Glutamatergic neuron (in vitro differentiated cells): Measurements from ENCODE around the gene XYLT1. TPM values are rescaled to one million over a fixed set of nuclear protein-coding genes. Genes with fewer than 3 reads are reported as not detected.

Experiments
- DNase-seq: peaks from one replicate; pipeline ENCODE4 v3.0.0; 2022
- H3K27ac Mint-ChIP-seq: one replicate; pipeline ENCODE4 v1.8.0; 2020; ENCODE audit warnings: mild to moderate bottlenecking, mixed read lengths, inconsistent platforms; ENCODE audit not compliant: unreplicated experiment
- H3K27me3 Mint-ChIP-seq: one replicate; pipeline ENCODE4 v1.8.0; 2020; ENCODE audit warnings: mild to moderate bottlenecking, moderate library complexity, mixed read lengths, inconsistent platforms; ENCODE audit not compliant: unreplicated experiment
- H3K36me3 Mint-ChIP-seq: one replicate; pipeline ENCODE4 v1.8.0; 2020; ENCODE audit warnings: mild to moderate bottlenecking, mixed read lengths, inconsistent platforms; ENCODE audit not compliant: unreplicated experiment
- H3K4me1 Mint-ChIP-seq: one replicate; pipeline ENCODE4 v1.8.0; 2020; ENCODE audit warnings: mild to moderate bottlenecking, low read depth, mixed read lengths, inconsistent platforms; ENCODE audit not compliant: unreplicated experiment
- H3K4me3 Mint-ChIP-seq: one replicate; pipeline ENCODE4 v1.8.0; 2020; ENCODE audit warnings: mild to moderate bottlenecking, mixed read lengths, inconsistent platforms; ENCODE audit not compliant: unreplicated experiment
- H3K9me3 Mint-ChIP-seq: one replicate; pipeline ENCODE4 v1.8.0; 2020; ENCODE audit warnings: mild to moderate bottlenecking, moderate library complexity, mixed read lengths, inconsistent platforms; ENCODE audit not compliant: unreplicated experiment
- total RNA-seq: library from RNA; stranded (reverse); fragmentation: NEBNext Ultra II Directional; extraction: Animal tissue kit (Norgen Biotek cat#: 25700); gene quantifications from one replicate; pipeline ENCODE4 v1.2.1, GENCODE V29; 2021; ENCODE audit not compliant: unreplicated experiment
- TF ChIP-seq, protein P1 (sequence below): fragments of 200-600 bp; sonication (generic); IDR thresholded peaks from one replicate; pipeline ENCODE4 v1.5.0; 2021; ENCODE audit not compliant: partially characterized antibody, unreplicated experiment

XYLT1 gene
- total RNA-seq, 1 donor from 2014 or later = 18.4 TPM

- Mint-ChIP-seq H3K4me3 (no peak overlapping the region), H3K9me3 (no peaks in the 10 kb centered on the region), H3K36me3 (no peaks in the 10 kb centered on the region), H3K27ac (no peak overlapping the region), H3K4me1 (peaks cover 14% of the 10 kb centered on the region), H3K27me3 (no peaks in the 10 kb centered on the region)
- DNase-seq = no peak
- TF ChIP-seq, protein P1, sequence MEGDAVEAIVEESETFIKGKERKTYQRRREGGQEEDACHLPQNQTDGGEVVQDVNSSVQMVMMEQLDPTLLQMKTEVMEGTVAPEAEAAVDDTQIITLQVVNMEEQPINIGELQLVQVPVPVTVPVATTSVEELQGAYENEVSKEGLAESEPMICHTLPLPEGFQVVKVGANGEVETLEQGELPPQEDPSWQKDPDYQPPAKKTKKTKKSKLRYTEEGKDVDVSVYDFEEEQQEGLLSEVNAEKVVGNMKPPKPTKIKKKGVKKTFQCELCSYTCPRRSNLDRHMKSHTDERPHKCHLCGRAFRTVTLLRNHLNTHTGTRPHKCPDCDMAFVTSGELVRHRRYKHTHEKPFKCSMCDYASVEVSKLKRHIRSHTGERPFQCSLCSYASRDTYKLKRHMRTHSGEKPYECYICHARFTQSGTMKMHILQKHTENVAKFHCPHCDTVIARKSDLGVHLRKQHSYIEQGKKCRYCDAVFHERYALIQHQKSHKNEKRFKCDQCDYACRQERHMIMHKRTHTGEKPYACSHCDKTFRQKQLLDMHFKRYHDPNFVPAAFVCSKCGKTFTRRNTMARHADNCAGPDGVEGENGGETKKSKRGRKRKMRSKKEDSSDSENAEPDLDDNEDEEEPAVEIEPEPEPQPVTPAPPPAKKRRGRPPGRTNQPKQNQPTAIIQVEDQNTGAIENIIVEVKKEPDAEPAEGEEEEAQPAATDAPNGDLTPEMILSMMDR = no peak
Observed at GRCh38 chr16:17302214-17302613, 168.5 kb downstream of the XYLT1 start.

GRCh38 chr16:17301593-17302135 is 169.1 kb downstream of the XYLT1 start:
- TF ChIP-seq, protein P1 = no peak
- Mint-ChIP-seq H3K9me3 (no peaks in the 10 kb centered on the region), H3K4me3 (no peak overlapping the region), H3K27ac (no peak overlapping the region), H3K36me3 (no peaks in the 10 kb centered on the region), H3K27me3 (no peaks in the 10 kb centered on the region), H3K4me1 (peaks cover 19% of the 10 kb centered on the region)
- no peak for DNase-seq

- Mint-ChIP-seq H3K4me3 (no peak overlapping the region), H3K27me3 (no peaks in the 10 kb centered on the region), H3K4me1 (peaks cover 24% of the 10 kb centered on the region), H3K36me3 (no peaks in the 10 kb centered on the region), H3K9me3 (no peaks in the 10 kb centered on the region), H3K27ac (no peak overlapping the region)
- no peak for DNase-seq
- TF ChIP-seq, protein P1 = no peak
Observed at GRCh38 chr16:17301184-17301583, 169.6 kb downstream of the XYLT1 start.

DNA sequence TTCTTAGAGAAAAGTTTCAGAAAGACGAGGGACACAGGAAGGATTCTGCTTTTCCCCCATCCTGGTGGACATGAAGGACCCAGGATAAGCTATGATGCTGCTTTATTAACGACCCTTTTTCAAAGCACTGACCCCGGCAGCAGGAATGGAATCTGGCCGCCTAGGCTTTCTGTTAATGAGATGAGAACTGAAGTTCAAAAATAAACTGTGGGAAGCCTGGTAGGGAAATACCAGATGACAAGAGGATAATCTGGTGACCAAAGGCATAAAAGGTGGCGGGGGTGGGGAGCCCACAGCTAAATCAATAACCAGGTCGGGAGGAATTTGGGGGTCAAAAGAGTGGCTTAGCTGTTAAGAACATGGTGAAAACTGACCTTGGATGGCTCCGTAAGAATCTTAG is 171.0 kb downstream of the XYLT1 start:
- Mint-ChIP-seq H3K36me3 (no peaks in the 10 kb centered on the region), H3K4me3 (no peak overlapping the region), H3K27me3 (no peaks in the 10 kb centered on the region), H3K27ac (no peak overlapping the region), H3K4me1 (peaks cover 26% of the 10 kb centered on the region), H3K9me3 (no peaks in the 10 kb centered on the region)
- TF ChIP-seq, protein P1 = no peak
- no peak for DNase-seq

DNA sequence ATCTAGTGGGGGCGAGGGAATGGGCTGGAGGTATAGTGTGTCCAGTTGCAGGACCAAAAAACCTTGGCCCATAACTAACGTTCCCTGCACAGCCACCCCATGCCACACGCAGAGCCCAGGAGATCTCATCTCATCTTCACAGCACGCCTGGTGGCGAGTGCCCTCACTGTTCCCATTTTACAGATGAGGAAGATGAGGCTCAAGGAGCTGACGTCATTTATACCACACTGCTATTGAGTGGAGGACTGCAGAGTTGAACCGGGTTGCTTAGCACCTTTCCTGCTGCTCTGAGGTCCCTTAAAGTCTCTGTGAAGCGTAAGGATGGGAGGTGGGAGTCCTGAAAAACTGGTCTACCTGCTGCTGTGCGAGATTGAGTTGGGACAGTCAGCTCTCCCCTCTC is 172.5 kb downstream of the XYLT1 start:
- no peak overlapping the region for H3K27ac Mint-ChIP-seq
- no peak overlapping the region for H3K4me3 Mint-ChIP-seq
- no peaks in the 10 kb centered on the region for H3K36me3 Mint-ChIP-seq
- DNase-seq = no peak
- no peaks in the 10 kb centered on the region for H3K27me3 Mint-ChIP-seq
- TF ChIP-seq, protein P1 = no peak
- H3K4me1 Mint-ChIP-seq = peaks cover 24% of the 10 kb centered on the region
- no peaks in the 10 kb centered on the region for H3K9me3 Mint-ChIP-seq
